22Rv1 (cell line): Measurements from ENCODE around the gene C1orf74.

Experiments used
- ZFX ChIP-seq: fragments of 450-650 bp; IDR thresholded peaks from 2 replicates; pipeline ENCODE4 v1.6.1; 2017; ENCODE audit warnings: antibody characterized with exemption, borderline replicate concordance
- TF ChIP-seq, protein P1 (sequence below): fragments of 450-650 bp; IDR thresholded peaks from 2 replicates; pipeline ENCODE4 v1.5.1; 2017; ENCODE audit warnings: mild to moderate bottlenecking

DNA sequence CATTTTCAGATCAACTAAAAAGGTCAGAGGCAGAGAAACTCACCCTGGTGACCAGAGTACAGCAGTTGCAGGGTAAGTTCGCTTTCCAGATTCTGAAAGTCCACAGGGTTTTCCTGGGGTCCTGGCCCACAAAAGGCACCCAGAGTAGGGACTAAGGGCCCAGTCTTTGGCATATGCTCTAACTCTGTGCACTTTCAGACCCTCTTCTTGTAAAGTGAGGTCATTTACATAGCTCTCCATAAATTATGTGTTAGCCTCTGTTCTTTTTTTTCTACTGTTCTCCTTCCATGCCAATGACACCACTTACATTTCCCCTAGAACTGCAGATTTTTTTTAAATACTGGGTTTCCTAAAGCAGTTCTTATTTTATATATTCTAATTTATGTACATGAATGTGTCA lies 6.3 kb downstream of the C1orf74 start:
- TF ChIP-seq, protein P1, sequence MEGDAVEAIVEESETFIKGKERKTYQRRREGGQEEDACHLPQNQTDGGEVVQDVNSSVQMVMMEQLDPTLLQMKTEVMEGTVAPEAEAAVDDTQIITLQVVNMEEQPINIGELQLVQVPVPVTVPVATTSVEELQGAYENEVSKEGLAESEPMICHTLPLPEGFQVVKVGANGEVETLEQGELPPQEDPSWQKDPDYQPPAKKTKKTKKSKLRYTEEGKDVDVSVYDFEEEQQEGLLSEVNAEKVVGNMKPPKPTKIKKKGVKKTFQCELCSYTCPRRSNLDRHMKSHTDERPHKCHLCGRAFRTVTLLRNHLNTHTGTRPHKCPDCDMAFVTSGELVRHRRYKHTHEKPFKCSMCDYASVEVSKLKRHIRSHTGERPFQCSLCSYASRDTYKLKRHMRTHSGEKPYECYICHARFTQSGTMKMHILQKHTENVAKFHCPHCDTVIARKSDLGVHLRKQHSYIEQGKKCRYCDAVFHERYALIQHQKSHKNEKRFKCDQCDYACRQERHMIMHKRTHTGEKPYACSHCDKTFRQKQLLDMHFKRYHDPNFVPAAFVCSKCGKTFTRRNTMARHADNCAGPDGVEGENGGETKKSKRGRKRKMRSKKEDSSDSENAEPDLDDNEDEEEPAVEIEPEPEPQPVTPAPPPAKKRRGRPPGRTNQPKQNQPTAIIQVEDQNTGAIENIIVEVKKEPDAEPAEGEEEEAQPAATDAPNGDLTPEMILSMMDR: no peak
- TF ChIP-seq ZFX: no peak
